DND-41 (cell line): ENCODE results near the gene SLC34A2.

Experiments
- ATAC-seq: fragments of 200-7000 bp; cut with Tn5 transposase; 3 replicates; pipeline ENCODE4 v1.9.1; 2021; ENCODE audit warnings: low read depth; ENCODE audit not compliant: insufficient read depth
- DNase-seq: peaks from one replicate; pipeline ENCODE4 v3.0.0-alpha.2; 2020
- H2AFZ ChIP-seq: 2 replicates; pipeline ENCODE4 v1.6.0; 2012; ENCODE audit warnings: low read depth, low read length
- H3K27ac ChIP-seq: 2 replicates; pipeline ENCODE4 v1.5.1; 2012; ENCODE audit warnings: low read length, inconsistent platforms
- H3K27me3 ChIP-seq: fragments of 200-600 bp; sonication (generic); 2 replicates; pipeline ENCODE4 v1.6.0; 2012; ENCODE audit warnings: low read length, mild to moderate bottlenecking, inconsistent platforms; ENCODE audit not compliant: insufficient read depth, poor library complexity
- H3K36me3 ChIP-seq: 2 replicates; pipeline ENCODE4 v1.5.1; 2012; ENCODE audit warnings: low read length, inconsistent platforms; ENCODE audit not compliant: insufficient read depth
- H3K4me1 ChIP-seq: 2 replicates; pipeline ENCODE4 v1.5.1; 2012; ENCODE audit warnings: mild to moderate bottlenecking, low read length; ENCODE audit not compliant: insufficient read depth
- H3K4me2 ChIP-seq: 2 replicates; pipeline ENCODE4 v1.6.0; 2012; ENCODE audit warnings: mild to moderate bottlenecking, moderate library complexity, low read length, inconsistent platforms; ENCODE audit not compliant: insufficient read depth
- H3K4me3 ChIP-seq, 2 experiments: fragments of 200-600 bp in 1 of 2; shearing (Covaris generic) in 1 of 2; 2 replicates each; pipeline ENCODE4 v1.5.1; 2012 to 2016; ENCODE audit warnings: inconsistent platforms in 2 of 2, low read length in 2 of 2, mild to moderate bottlenecking in 2 of 2, low read depth in 1 of 2, moderate library complexity in 1 of 2
- H3K79me2 ChIP-seq: 2 replicates; pipeline ENCODE4 v1.6.0; 2012; ENCODE audit warnings: low read length, inconsistent platforms; ENCODE audit not compliant: insufficient read depth
- H3K9ac ChIP-seq: 2 replicates; pipeline ENCODE4 v1.6.0; 2012; ENCODE audit warnings: low read depth, mild to moderate bottlenecking, inconsistent platforms, low read length, moderate library complexity
- H3K9me3 ChIP-seq: 2 replicates; pipeline ENCODE4 v1.5.1; 2012; ENCODE audit warnings: low read length, moderate library complexity, mild to moderate bottlenecking, inconsistent platforms; ENCODE audit not compliant: insufficient read depth, severe bottlenecking
- H4K20me1 ChIP-seq: 2 replicates; pipeline ENCODE4 v1.6.0; 2012; ENCODE audit warnings: low read length; ENCODE audit not compliant: insufficient read depth
- EZH2 ChIP-seq: IDR thresholded peaks from 3 replicates; pipeline ENCODE4 v1.6.1; 2012; ENCODE audit warnings: borderline replicate concordance, low read depth, mild to moderate bottlenecking, moderate library complexity, low read length, inconsistent platforms; ENCODE audit not compliant: severe bottlenecking
- TF ChIP-seq, protein P1 (sequence below): IDR thresholded peaks from 2 replicates; pipeline ENCODE4 v1.5.1; 2012; ENCODE audit warnings: borderline replicate concordance, low read length, moderate library complexity, mild to moderate bottlenecking; ENCODE audit not compliant: poor library complexity, severe bottlenecking; ENCODE audit errors: extremely low read depth

The SLC34A2 gene

DNA sequence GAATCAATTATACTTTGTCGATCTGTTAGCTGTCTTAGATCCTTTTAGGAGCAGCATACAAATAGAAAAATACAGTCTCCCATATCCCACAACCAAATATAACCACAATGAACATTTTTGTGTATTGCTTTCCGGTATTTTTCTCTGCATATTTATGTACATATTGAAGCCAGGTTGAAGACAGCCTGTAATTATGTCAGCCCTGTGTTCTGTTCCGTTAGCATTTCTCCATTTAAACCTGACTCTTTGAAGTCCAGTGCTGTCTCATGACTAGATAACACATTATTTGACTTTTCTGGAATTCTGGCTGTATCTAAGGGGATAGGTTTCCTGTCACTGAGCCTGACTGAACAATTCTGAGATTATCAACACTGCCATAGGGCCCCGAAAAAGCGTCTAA is 4.0 kb upstream of the SLC34A2 start:
- Histone ChIP-seq H3K9ac (no peak overlapping the region), H3K4me3 (no peak overlapping the region), H3K4me1 (no peaks in the 10 kb centered on the region), H3K36me3 (no peaks in the 10 kb centered on the region), H3K27me3 (peaks cover 5% of the 10 kb centered on the region), H3K4me2 (no peak overlapping the region), H2AFZ (no peak overlapping the region), H3K27ac (no peak overlapping the region), H3K79me2 (no peaks in the 10 kb centered on the region), H3K9me3 (no peaks in the 10 kb centered on the region), H4K20me1 (no peaks in the 10 kb centered on the region)
- no peak for ATAC-seq
- no peak for TF ChIP-seq EZH2
- TF ChIP-seq, protein P1, sequence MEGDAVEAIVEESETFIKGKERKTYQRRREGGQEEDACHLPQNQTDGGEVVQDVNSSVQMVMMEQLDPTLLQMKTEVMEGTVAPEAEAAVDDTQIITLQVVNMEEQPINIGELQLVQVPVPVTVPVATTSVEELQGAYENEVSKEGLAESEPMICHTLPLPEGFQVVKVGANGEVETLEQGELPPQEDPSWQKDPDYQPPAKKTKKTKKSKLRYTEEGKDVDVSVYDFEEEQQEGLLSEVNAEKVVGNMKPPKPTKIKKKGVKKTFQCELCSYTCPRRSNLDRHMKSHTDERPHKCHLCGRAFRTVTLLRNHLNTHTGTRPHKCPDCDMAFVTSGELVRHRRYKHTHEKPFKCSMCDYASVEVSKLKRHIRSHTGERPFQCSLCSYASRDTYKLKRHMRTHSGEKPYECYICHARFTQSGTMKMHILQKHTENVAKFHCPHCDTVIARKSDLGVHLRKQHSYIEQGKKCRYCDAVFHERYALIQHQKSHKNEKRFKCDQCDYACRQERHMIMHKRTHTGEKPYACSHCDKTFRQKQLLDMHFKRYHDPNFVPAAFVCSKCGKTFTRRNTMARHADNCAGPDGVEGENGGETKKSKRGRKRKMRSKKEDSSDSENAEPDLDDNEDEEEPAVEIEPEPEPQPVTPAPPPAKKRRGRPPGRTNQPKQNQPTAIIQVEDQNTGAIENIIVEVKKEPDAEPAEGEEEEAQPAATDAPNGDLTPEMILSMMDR = no peak
- DNase-seq = no peak

DNA sequence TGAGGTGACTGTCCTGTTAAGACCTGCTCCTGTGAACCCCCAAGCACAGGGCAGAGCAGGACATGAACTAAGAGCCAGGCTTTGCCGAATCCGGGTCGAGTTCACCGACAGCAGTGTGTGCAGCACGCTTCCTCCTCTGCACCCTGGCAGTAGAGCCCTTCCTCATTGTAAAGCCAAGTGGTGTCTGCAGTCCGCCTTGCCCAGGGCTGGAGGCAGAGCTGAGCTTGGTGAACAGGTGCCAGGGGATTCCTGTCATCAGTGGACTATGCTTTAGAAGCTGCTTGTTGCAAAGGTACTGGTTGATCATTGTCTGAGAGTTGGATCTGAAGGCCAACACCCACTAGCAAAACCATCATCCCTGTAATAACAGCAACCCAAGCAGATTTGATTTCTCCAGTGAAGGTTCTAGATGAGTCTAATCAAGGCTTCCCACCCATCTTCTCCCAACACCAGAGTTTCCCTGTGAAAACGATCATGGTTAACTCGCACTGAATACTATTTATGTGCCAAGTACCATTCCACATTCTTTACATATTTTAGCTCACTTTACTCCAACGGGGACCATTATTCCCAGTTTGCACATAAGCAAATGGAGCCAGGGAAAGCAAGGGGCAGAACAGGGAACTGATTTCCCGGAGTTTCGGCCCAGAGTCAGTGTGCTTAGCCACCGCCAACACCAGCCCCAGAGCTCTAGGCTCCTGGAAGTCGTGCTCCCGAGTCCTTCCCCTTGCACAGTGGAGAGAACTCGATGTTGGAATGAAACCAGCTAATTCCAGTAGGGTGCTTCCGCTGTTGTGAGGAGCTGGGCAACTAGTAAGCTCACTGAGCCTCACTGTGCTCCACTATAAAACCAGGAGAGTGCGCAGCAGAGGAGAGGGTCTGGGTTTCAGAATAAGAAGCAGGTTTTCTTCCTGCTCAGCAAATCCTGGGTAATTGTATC is 1.4 kb upstream of the SLC34A2 start:
- no peak overlapping the region for H3K4me2 ChIP-seq
- H4K20me1 ChIP-seq = no peaks in the 10 kb centered on the region
- no peak for ATAC-seq
- H3K4me3 ChIP-seq = no peak overlapping the region
- no peak overlapping the region for H3K27ac ChIP-seq
- no peaks in the 10 kb centered on the region for H3K36me3 ChIP-seq
- no peak overlapping the region for H3K9ac ChIP-seq
- DNase-seq = no peak
- H3K79me2 ChIP-seq = no peaks in the 10 kb centered on the region
- TF ChIP-seq EZH2 = no peak
- peaks cover 5% of the 10 kb centered on the region for H3K27me3 ChIP-seq
- H3K4me1 ChIP-seq = no peaks in the 10 kb centered on the region
- no peak overlapping the region for H2AFZ ChIP-seq
- no peaks in the 10 kb centered on the region for H3K9me3 ChIP-seq

DNA sequence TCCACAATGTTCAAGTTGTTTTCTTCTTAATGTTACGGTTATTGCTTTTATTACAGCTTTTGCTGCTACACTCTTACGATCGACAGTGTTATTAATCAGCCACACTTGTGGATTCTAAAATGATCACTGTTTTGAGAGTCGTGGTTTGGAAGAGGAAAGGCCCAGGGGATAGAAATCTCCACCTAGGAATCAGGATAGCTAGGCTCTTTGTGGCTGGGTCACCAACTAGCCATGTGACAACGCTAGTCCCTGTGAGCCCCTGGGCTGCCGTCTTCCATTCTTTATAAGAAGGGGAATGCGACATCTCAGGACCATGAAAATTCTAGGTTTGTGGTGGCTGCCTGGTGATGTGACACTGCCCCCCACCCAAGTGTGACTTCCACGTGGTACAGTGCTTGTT is 380 bp downstream of the SLC34A2 start:
- Histone ChIP-seq H3K9me3 (no peaks in the 10 kb centered on the region), H2AFZ (no peak overlapping the region), H3K27ac (no peak overlapping the region), H3K4me3 (no peak overlapping the region), H3K4me2 (no peak overlapping the region), H3K36me3 (no peaks in the 10 kb centered on the region), H3K9ac (no peak overlapping the region), H4K20me1 (no peaks in the 10 kb centered on the region), H3K4me1 (no peaks in the 10 kb centered on the region), H3K79me2 (no peaks in the 10 kb centered on the region), H3K27me3 (peaks cover 5% of the 10 kb centered on the region)
- DNase-seq (no peak), ATAC-seq (no peak)
- TF ChIP-seq, protein P1 = no peak
- TF ChIP-seq EZH2 = no peak

DNA sequence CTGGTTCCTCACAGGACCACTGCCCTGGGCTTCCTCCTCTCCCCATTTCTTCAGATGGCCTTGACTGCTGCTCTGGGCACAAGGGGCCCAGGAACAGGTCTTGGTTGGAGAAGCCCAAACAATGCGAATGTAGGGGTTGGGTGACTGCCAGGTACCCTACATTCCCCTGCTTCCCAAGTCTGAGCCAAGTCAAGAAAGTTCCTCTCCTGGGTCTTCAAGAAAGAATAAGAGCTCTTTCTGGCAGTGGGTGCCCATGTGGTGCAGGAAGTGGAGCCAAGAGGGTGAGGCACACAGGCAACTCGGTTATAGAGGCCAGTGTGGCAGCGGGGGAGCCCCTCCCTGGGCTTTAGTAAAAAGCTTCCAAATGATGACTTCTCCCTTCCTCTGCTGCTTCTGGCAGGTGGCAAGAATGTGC is 2.7 kb downstream of the SLC34A2 start:
- no peak for ATAC-seq

More for the DNA sequence above, 2.7 kb downstream of the SLC34A2 start:
- Histone ChIP-seq H3K4me1 (no peaks in the 10 kb centered on the region), H3K36me3 (no peaks in the 10 kb centered on the region), H3K27me3 (no peaks in the 10 kb centered on the region), H3K9me3 (no peaks in the 10 kb centered on the region), H4K20me1 (no peaks in the 10 kb centered on the region), H3K79me2 (no peaks in the 10 kb centered on the region), H3K4me2 (no peak overlapping the region), H2AFZ (no peak overlapping the region), H3K4me3 (no peak overlapping the region), H3K9ac (no peak overlapping the region), H3K27ac (no peak overlapping the region)
- TF ChIP-seq, protein P1 = no peak
- TF ChIP-seq EZH2 = no peak
- DNase-seq = no peak
